Measurements from ENCODE around the gene PAM16. TPM values are rescaled to one million over a fixed set of nuclear protein-coding genes. Genes with fewer than 3 reads are reported as not detected.

PAM16 gene
- total and polyA plus RNA-seq, 9 of the 15 experiments (the other 6 are each of a cell fraction or from before 2014, with no cell fraction given), result 38.7 to 273 (median 79.3) TPM

DNA sequence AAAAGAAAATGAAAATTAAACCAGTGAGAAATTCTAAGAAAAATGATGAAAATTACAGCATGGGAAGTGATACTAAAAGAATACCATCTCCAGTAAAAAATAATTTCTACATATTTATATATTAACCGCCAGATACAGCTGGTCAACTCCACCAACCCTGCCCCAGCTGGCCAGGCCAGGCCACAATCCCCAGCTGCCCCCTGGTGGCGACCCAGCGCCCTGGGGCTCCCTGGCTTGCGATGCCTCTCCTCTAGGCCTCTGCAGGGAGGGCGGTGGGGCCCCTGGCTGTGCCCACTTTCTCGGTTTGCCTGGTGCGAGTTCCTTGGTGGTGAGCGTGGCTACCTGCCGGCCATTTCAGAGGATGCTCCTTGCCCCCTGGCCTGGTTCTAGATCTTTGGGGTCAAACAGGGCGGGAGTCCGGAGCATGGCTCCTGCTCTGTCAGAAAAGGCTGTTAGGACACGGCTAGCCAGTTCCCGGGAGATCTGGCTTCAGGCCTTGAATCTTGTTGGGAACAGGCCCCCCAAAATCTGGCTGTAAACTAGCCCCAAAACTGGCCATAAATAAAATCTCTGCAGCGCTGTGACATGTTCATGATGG lies 20.7 kb downstream of the PAM16 start (continued):
- TF ChIP-seq, protein P1, sequence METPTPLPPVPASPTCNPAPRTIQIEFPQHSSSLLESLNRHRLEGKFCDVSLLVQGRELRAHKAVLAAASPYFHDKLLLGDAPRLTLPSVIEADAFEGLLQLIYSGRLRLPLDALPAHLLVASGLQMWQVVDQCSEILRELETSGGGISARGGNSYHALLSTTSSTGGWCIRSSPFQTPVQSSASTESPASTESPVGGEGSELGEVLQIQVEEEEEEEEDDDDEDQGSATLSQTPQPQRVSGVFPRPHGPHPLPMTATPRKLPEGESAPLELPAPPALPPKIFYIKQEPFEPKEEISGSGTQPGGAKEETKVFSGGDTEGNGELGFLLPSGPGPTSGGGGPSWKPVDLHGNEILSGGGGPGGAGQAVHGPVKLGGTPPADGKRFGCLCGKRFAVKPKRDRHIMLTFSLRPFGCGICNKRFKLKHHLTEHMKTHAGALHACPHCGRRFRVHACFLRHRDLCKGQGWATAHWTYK (CRISPR knock-in tag; IDR thresholded peaks at IDR 0.05), result peak; percentile 54; the same call in 1 of the 2 replicates
- TF ChIP-seq ZKSCAN1 (IDR thresholded peaks at IDR 0.05; ENCODE audit: low read depth, low read length), result 0 out of 2 replicates have a peak, but pooled peaks have one; percentile 43
- TF ChIP-seq ZNF764 (CRISPR knock-in tag; IDR thresholded peaks at IDR 0.05; ENCODE audit: low read depth), result no peak
- TF ChIP-seq HCFC1 (IDR thresholded peaks at IDR 0.05; ENCODE audit: low read depth, low read length), result peak; percentile 17; the same call in 1 of the 2 replicates
- TF ChIP-seq, protein P2, sequence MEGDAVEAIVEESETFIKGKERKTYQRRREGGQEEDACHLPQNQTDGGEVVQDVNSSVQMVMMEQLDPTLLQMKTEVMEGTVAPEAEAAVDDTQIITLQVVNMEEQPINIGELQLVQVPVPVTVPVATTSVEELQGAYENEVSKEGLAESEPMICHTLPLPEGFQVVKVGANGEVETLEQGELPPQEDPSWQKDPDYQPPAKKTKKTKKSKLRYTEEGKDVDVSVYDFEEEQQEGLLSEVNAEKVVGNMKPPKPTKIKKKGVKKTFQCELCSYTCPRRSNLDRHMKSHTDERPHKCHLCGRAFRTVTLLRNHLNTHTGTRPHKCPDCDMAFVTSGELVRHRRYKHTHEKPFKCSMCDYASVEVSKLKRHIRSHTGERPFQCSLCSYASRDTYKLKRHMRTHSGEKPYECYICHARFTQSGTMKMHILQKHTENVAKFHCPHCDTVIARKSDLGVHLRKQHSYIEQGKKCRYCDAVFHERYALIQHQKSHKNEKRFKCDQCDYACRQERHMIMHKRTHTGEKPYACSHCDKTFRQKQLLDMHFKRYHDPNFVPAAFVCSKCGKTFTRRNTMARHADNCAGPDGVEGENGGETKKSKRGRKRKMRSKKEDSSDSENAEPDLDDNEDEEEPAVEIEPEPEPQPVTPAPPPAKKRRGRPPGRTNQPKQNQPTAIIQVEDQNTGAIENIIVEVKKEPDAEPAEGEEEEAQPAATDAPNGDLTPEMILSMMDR (IDR thresholded peaks at IDR 0.05 in 2 of 3, conservative IDR thresholded peaks at IDR 0.05 in 1 of 3; ENCODE audit: insufficient read depth in 2 of 3, low read depth in 1 of 3, low read length in 3 of 3), result peak; percentile 94 to 97 (median 97)
- TF ChIP-seq, protein P3, sequence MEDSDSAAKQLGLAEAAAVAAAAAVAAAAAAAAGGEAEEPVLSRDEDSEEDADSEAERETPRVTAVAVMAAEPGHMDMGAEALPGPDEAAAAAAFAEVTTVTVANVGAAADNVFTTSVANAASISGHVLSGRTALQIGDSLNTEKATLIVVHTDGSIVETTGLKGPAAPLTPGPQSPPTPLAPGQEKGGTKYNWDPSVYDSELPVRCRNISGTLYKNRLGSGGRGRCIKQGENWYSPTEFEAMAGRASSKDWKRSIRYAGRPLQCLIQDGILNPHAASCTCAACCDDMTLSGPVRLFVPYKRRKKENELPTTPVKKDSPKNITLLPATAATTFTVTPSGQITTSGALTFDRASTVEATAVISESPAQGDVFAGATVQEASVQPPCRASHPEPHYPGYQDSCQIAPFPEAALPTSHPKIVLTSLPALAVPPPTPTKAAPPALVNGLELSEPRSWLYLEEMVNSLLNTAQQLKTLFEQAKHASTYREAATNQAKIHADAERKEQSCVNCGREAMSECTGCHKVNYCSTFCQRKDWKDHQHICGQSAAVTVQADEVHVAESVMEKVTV (CRISPR knock-in tag; IDR thresholded peaks at IDR 0.05), result peak; percentile 88
- TF ChIP-seq MAZ (CRISPR knock-in tag; conservative IDR thresholded peaks at IDR 0.05 in 1 of 2, IDR thresholded peaks at IDR 0.05 in 1 of 2), result peak; percentile 24 to 81; a peak in 2 of 4 replicates
- TF ChIP-seq ARID1B (IDR thresholded peaks at IDR 0.05), result no peak
- TF ChIP-seq SMC3 (conservative IDR thresholded peaks at IDR 0.05; ENCODE audit: insufficient read depth, low read depth, low read length), result peak; percentile 98
- no peak for TF ChIP-seq MED1 (CRISPR knock-in tag; IDR thresholded peaks at IDR 0.05; ENCODE audit: borderline replicate concordance)
- TF ChIP-seq ZNF232 (CRISPR knock-in tag; IDR thresholded peaks at IDR 0.05), result no peak
- TF ChIP-seq, protein P4, sequence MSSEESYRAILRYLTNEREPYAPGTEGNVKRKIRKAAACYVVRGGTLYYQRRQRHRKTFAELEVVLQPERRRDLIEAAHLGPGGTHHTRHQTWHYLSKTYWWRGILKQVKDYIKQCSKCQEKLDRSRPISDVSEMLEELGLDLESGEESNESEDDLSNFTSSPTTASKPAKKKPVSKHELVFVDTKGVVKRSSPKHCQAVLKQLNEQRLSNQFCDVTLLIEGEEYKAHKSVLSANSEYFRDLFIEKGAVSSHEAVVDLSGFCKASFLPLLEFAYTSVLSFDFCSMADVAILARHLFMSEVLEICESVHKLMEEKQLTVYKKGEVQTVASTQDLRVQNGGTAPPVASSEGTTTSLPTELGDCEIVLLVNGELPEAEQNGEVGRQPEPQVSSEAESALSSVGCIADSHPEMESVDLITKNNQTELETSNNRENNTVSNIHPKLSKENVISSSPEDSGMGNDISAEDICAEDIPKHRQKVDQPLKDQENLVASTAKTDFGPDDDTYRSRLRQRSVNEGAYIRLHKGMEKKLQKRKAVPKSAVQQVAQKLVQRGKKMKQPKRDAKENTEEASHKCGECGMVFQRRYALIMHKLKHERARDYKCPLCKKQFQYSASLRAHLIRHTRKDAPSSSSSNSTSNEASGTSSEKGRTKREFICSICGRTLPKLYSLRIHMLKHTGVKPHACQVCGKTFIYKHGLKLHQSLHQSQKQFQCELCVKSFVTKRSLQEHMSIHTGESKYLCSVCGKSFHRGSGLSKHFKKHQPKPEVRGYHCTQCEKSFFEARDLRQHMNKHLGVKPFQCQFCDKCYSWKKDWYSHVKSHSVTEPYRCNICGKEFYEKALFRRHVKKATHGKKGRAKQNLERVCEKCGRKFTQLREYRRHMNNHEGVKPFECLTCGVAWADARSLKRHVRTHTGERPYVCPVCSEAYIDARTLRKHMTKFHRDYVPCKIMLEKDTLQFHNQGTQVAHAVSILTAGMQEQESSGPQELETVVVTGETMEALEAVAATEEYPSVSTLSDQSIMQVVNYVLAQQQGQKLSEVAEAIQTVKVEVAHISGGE (CRISPR knock-in tag; IDR thresholded peaks at IDR 0.05), result no peak
- TF ChIP-seq SNIP1 (IDR thresholded peaks at IDR 0.05; ENCODE audit: low read depth), result no peak
- TF ChIP-seq ZFP1 (CRISPR knock-in tag; IDR thresholded peaks at IDR 0.05), result no peak
- no peak for TF ChIP-seq ATF1 (CRISPR knock-in tag; IDR thresholded peaks at IDR 0.05)
- no peak for TF ChIP-seq ATF1 (tag; IDR thresholded peaks at IDR 0.05)
- peak; percentile 63 for TF ChIP-seq DACH1 (IDR thresholded peaks at IDR 0.05; ENCODE audit: partially characterized antibody)
- TF ChIP-seq ELF2 (CRISPR knock-in tag; IDR thresholded peaks at IDR 0.05), result no peak
- peak; percentile 43; the same call in 1 of the 2 replicates for TF ChIP-seq RB1 (IDR thresholded peaks at IDR 0.05; ENCODE audit: low read depth)
- TF ChIP-seq NEUROD1 (IDR thresholded peaks at IDR 0.05; ENCODE audit: borderline replicate concordance, low read depth, low read length, partially characterized antibody), result no peak

All from K562 (cell line).